DND-41 (cell line): ENCODE results near the gene LRRC70.

Experiments used
- EZH2 ChIP-seq: IDR thresholded peaks from 3 replicates; pipeline ENCODE4 v1.6.1; 2012; ENCODE audit warnings: borderline replicate concordance, low read depth, mild to moderate bottlenecking, moderate library complexity, low read length, inconsistent platforms; ENCODE audit not compliant: severe bottlenecking
- TF ChIP-seq, protein P1 (sequence below): IDR thresholded peaks from 2 replicates; pipeline ENCODE4 v1.5.1; 2012; ENCODE audit warnings: borderline replicate concordance, low read length, moderate library complexity, mild to moderate bottlenecking; ENCODE audit not compliant: poor library complexity, severe bottlenecking; ENCODE audit errors: extremely low read depth

- TF ChIP-seq, protein P1, sequence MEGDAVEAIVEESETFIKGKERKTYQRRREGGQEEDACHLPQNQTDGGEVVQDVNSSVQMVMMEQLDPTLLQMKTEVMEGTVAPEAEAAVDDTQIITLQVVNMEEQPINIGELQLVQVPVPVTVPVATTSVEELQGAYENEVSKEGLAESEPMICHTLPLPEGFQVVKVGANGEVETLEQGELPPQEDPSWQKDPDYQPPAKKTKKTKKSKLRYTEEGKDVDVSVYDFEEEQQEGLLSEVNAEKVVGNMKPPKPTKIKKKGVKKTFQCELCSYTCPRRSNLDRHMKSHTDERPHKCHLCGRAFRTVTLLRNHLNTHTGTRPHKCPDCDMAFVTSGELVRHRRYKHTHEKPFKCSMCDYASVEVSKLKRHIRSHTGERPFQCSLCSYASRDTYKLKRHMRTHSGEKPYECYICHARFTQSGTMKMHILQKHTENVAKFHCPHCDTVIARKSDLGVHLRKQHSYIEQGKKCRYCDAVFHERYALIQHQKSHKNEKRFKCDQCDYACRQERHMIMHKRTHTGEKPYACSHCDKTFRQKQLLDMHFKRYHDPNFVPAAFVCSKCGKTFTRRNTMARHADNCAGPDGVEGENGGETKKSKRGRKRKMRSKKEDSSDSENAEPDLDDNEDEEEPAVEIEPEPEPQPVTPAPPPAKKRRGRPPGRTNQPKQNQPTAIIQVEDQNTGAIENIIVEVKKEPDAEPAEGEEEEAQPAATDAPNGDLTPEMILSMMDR: no peak
- no peak for TF ChIP-seq EZH2
Observed at GRCh38 chr5:62588668-62589067, 10.0 kb downstream of the LRRC70 start.
